Mucosa of rectum (tissue), 2 donors: ENCODE results near the gene GRB10.

ENCODE experiments used
- H3K27ac ChIP-seq, 2 donors: one replicate each; pipeline ENCODE4 v1.7.0; 2013; ENCODE audit warnings: inconsistent platforms in 2 of 2, low read depth in 2 of 2, low read length in 2 of 2
- H3K27me3 ChIP-seq, 2 donors: one replicate each; pipeline ENCODE4 v1.7.0; 2013; ENCODE audit warnings: low read length in 2 of 2; ENCODE audit not compliant: control insufficient read depth in 2 of 2, insufficient read depth in 2 of 2
- H3K36me3 ChIP-seq, 2 donors: one replicate each; pipeline ENCODE4 v1.7.0; 2013; ENCODE audit warnings: low read length in 2 of 2; ENCODE audit not compliant: control insufficient read depth in 2 of 2, insufficient read depth in 2 of 2
- H3K4me1 ChIP-seq, 2 donors: one replicate each; pipeline ENCODE4 v1.7.0; 2013; ENCODE audit warnings: low read length in 2 of 2, mild to moderate bottlenecking in 1 of 2; ENCODE audit not compliant: control insufficient read depth in 2 of 2, insufficient read depth in 2 of 2
- H3K4me3 ChIP-seq, 2 donors: one replicate each; pipeline ENCODE4 v1.7.0; 2013; ENCODE audit warnings: low read length in 2 of 2
- H3K9ac ChIP-seq, 2 donors: one replicate each; pipeline ENCODE4 v1.7.0; 2013; ENCODE audit warnings: low read length in 2 of 2, low read depth in 1 of 2, mild to moderate bottlenecking in 1 of 2
- H3K9me3 ChIP-seq, 2 donors: one replicate each; pipeline ENCODE4 v1.7.0; 2013; ENCODE audit warnings: low read length in 2 of 2; ENCODE audit not compliant: control insufficient read depth in 2 of 2
- donor health status: healthy.
- donor health status: Normal muscosa, but diverticular disease.

The GRB10 gene

GRCh38 chr7:50645186-50645585 is 137.5 kb downstream of the GRB10 start:
- no peaks in the 10 kb centered on the region for H3K9me3 ChIP-seq
- no peak overlapping the region for H3K4me3 ChIP-seq
- no peaks in the 10 kb centered on the region for H3K27me3 ChIP-seq
- no peak overlapping the region for H3K9ac ChIP-seq
- no peaks in the 10 kb centered on the region for H3K4me1 ChIP-seq
- no peaks in the 10 kb centered on the region for H3K36me3 ChIP-seq
- no peak overlapping the region for H3K27ac ChIP-seq

- no peaks in the 10 kb centered on the region for H3K27me3 ChIP-seq
- H3K36me3 ChIP-seq, result no peaks in the 10 kb centered on the region
- no peaks in the 10 kb centered on the region for H3K4me1 ChIP-seq
- H3K27ac ChIP-seq, result no peak overlapping the region
- no peak overlapping the region for H3K9ac ChIP-seq
- no peak overlapping the region for H3K4me3 ChIP-seq
- H3K9me3 ChIP-seq, result no peaks in the 10 kb centered on the region
Observed at GRCh38 chr7:50644586-50644985, 138.1 kb downstream of the GRB10 start.

- Histone ChIP-seq H3K9ac (no peak overlapping the region), H3K9me3 (no peaks in the 10 kb centered on the region), H3K4me1 (no peaks in the 10 kb centered on the region), H3K4me3 (no peak overlapping the region), H3K36me3 (no peaks in the 10 kb centered on the region), H3K27ac (no peak overlapping the region), H3K27me3 (no peaks in the 10 kb centered on the region)
Observed at GRCh38 chr7:50644114-50644513, 138.6 kb downstream of the GRB10 start.

GRCh38 chr7:50641442-50642405 is 141.0 kb downstream of the GRB10 start:
- Histone ChIP-seq H3K9ac (no peak overlapping the region), H3K27ac (no peak overlapping the region), H3K9me3 (no peaks in the 10 kb centered on the region), H3K27me3 (no peaks in the 10 kb centered on the region), H3K36me3 (no peaks in the 10 kb centered on the region), H3K4me1 (no peaks in the 10 kb centered on the region), H3K4me3 (no peak overlapping the region)

GRCh38 chr7:50640779-50641178 is 141.9 kb downstream of the GRB10 start:
- no peak overlapping the region for H3K27ac ChIP-seq
- H3K27me3 ChIP-seq, result no peaks in the 10 kb centered on the region
- no peaks in the 10 kb centered on the region for H3K36me3 ChIP-seq
- no peaks in the 10 kb centered on the region for H3K4me1 ChIP-seq
- no peak overlapping the region for H3K4me3 ChIP-seq
- H3K9me3 ChIP-seq, result no peaks in the 10 kb centered on the region
- H3K9ac ChIP-seq, result no peak overlapping the region

GRCh38 chr7:50640256-50640655 is 142.4 kb downstream of the GRB10 start:
- H3K9ac ChIP-seq, result no peak overlapping the region
- no peaks in the 10 kb centered on the region for H3K9me3 ChIP-seq
- no peaks in the 10 kb centered on the region for H3K4me1 ChIP-seq
- no peaks in the 10 kb centered on the region for H3K36me3 ChIP-seq
- no peak overlapping the region for H3K27ac ChIP-seq
- no peaks in the 10 kb centered on the region for H3K27me3 ChIP-seq
- H3K4me3 ChIP-seq, result no peak overlapping the region

GRCh38 chr7:50637725-50638643 is 144.7 kb downstream of the GRB10 start:
- H3K4me1 ChIP-seq, result no peaks in the 10 kb centered on the region
- H3K27ac ChIP-seq, result no peak overlapping the region
- H3K36me3 ChIP-seq, result no peaks in the 10 kb centered on the region
- H3K27me3 ChIP-seq, result no peaks in the 10 kb centered on the region
- H3K9me3 ChIP-seq, result no peaks in the 10 kb centered on the region
- H3K9ac ChIP-seq, result no peak overlapping the region
- no peak overlapping the region for H3K4me3 ChIP-seq

GRCh38 chr7:50634378-50634777 is 148.3 kb downstream of the GRB10 start:
- H3K36me3 ChIP-seq, result no peaks in the 10 kb centered on the region
- no peak overlapping the region for H3K27ac ChIP-seq
- no peaks in the 10 kb centered on the region for H3K9me3 ChIP-seq
- H3K4me3 ChIP-seq, result no peak overlapping the region
- H3K27me3 ChIP-seq, result no peaks in the 10 kb centered on the region
- H3K9ac ChIP-seq, result no peak overlapping the region
- peaks cover 4% of the 10 kb centered on the region in 2 donors for H3K4me1 ChIP-seq

GRCh38 chr7:50633414-50633710 is 149.3 kb downstream of the GRB10 start:
- no peak overlapping the region for H3K9ac ChIP-seq
- no peak overlapping the region for H3K27ac ChIP-seq

More at GRCh38 chr7:50633414-50633710, 149.3 kb downstream of the GRB10 start:
- Histone ChIP-seq H3K9me3 (no peaks in the 10 kb centered on the region), H3K4me3 (no peak overlapping the region), H3K4me1 (peaks cover 4% of the 10 kb centered on the region in 2 donors), H3K27me3 (no peaks in the 10 kb centered on the region), H3K36me3 (no peaks in the 10 kb centered on the region)
